GM23338 (cell line): Measurements from ENCODE around the gene HTR3E. TPM values are rescaled to one million over a fixed set of nuclear protein-coding genes. Genes with fewer than 3 reads are reported as not detected.

ENCODE experiments used
- ATAC-seq: fragments of 200-7000 bp; cut with Tn5 transposase; 3 replicates; pipeline ENCODE4 v1.9.1; 2020
- DNase-seq: peaks from one replicate; pipeline ENCODE4 v3.0.0-alpha.2; 2015; ENCODE audit warnings: low spot score
- H2AFZ ChIP-seq: fragments of 200-600 bp; sonication (generic); 2 replicates; pipeline ENCODE4 v1.8.0; 2016; ENCODE audit warnings: antibody characterized with exemption, mild to moderate bottlenecking, moderate library complexity
- H3F3A ChIP-seq: fragments of 200-600 bp; sonication (generic); replicated peaks from 2 replicates; pipeline ENCODE4 v1.8.0; 2017; ENCODE audit warnings: antibody characterized with exemption, mixed run types, low read depth
- H3K27ac ChIP-seq: fragments of 200-600 bp; sonication (generic); 2 replicates; pipeline ENCODE4 v1.6.1; 2016; ENCODE audit warnings: low read depth
- H3K27me3 ChIP-seq: fragments of 200-600 bp; sonication (generic); 2 replicates; pipeline ENCODE4 v1.8.0; 2016; ENCODE audit warnings: mild to moderate bottlenecking, mixed run types, moderate library complexity; ENCODE audit not compliant: insufficient read depth
- H3K36me3 ChIP-seq: fragments of 200-600 bp; sonication (generic); 2 replicates; pipeline ENCODE4 v1.8.0; 2016; ENCODE audit warnings: mild to moderate bottlenecking; ENCODE audit not compliant: insufficient read depth
- H3K4me1 ChIP-seq: fragments of 200-600 bp; sonication (generic); 2 replicates; pipeline ENCODE4 v1.8.0; 2016; ENCODE audit warnings: mild to moderate bottlenecking, moderate library complexity; ENCODE audit not compliant: insufficient read depth
- H3K4me2 ChIP-seq: fragments of 200-600 bp; sonication (generic); 2 replicates; pipeline ENCODE4 v1.7.1; 2017; ENCODE audit warnings: mixed run types
- H3K4me3 ChIP-seq: fragments of 200-600 bp; sonication (generic); 2 replicates; pipeline ENCODE4 v1.6.1; 2016; ENCODE audit warnings: mixed run types
- H3K79me2 ChIP-seq: fragments of 200-600 bp; sonication (generic); replicated peaks from 2 replicates; pipeline ENCODE4 v1.8.0; 2017; ENCODE audit warnings: mild to moderate bottlenecking; ENCODE audit not compliant: insufficient read depth
- H3K9me2 ChIP-seq: fragments of 200-600 bp; sonication (generic); 2 replicates; pipeline ENCODE4 v1.8.0; 2017; ENCODE audit not compliant: insufficient read depth
- H4K20me1 ChIP-seq: fragments of 200-600 bp; sonication (generic); replicated peaks from 2 replicates; pipeline ENCODE4 v1.8.0; 2017; ENCODE audit warnings: mild to moderate bottlenecking; ENCODE audit not compliant: insufficient read depth
- H3K27ac Mint-ChIP-seq: 2 replicates; pipeline ENCODE4 v1.8.0; 2020; ENCODE audit warnings: inconsistent platforms, mild to moderate bottlenecking, moderate library complexity, mixed read lengths
- H3K27me3 Mint-ChIP-seq: 3 replicates; pipeline ENCODE4 v1.8.0; 2022; ENCODE audit warnings: low read depth, mild to moderate bottlenecking, moderate library complexity, mixed read lengths, inconsistent platforms; ENCODE audit not compliant: insufficient read depth, poor library complexity
- H3K36me3 Mint-ChIP-seq: 3 replicates; pipeline ENCODE4 v1.8.0; 2021; ENCODE audit warnings: low read depth, mild to moderate bottlenecking, inconsistent platforms, moderate library complexity, mixed read lengths
- H3K4me1 Mint-ChIP-seq: 3 replicates; pipeline ENCODE4 v1.8.0; 2020; ENCODE audit warnings: mild to moderate bottlenecking, inconsistent platforms, mixed read lengths
- H3K4me3 Mint-ChIP-seq: 3 replicates; pipeline ENCODE4 v1.8.0; 2021; ENCODE audit warnings: moderate library complexity, mild to moderate bottlenecking, inconsistent platforms, mixed read lengths
- H3K9me3 Mint-ChIP-seq: 3 replicates; pipeline ENCODE4 v1.8.0; 2020; ENCODE audit warnings: moderate library complexity, mild to moderate bottlenecking, inconsistent platforms, mixed read lengths
- CREB1 ChIP-seq: fragments of 250-450 bp; sonication (Bioruptor Pico); IDR thresholded peaks from 2 replicates; pipeline ENCODE4 v1.5.0; 2020; ENCODE audit warnings: low read depth, mild to moderate bottlenecking, moderate library complexity
- CTCF ChIP-seq, 2 experiments: fragments of 200-600 bp in 1 of 2; sonication (generic) in 1 of 2; conservative IDR thresholded peaks; 2 replicates each; pipeline versions ENCODE4 v1.5.1 to v1.6.1; 2016 to 2017; ENCODE audit warnings: antibody characterized with exemption in 2 of 2, low read depth in 2 of 2, mild to moderate bottlenecking in 2 of 2, moderate library complexity in 1 of 2
- POLR2AphosphoS5 ChIP-seq: IDR thresholded peaks from 2 replicates; pipeline ENCODE4 v1.6.1; 2016; ENCODE audit warnings: antibody characterized with exemption, low read depth
- REST ChIP-seq: IDR thresholded peaks from one replicate; pipeline ENCODE4 v1.6.1; 2018; ENCODE audit warnings: antibody characterized with exemption; ENCODE audit not compliant: unreplicated experiment
- polyA plus RNA-seq: library from polyadenylated mRNA; unstranded; fragments of >200 nt; fragmentation: Nextera tagmentation; extraction: Ambion mirVana; gene quantifications from 2 replicates; pipeline ENCODE4 v1.2.1, GENCODE V29; 2016
- total RNA-seq: library from RNA; depleted of rRNA; stranded (reverse); fragments of >200 nt; shearing (Covaris generic); gene quantifications from 2 replicates; pipeline ENCODE4 v1.2.3, GENCODE V29; 2014

The HTR3E gene
- total and polyA plus RNA-seq, 2 experiments from 2014 or later = not detected

DNA sequence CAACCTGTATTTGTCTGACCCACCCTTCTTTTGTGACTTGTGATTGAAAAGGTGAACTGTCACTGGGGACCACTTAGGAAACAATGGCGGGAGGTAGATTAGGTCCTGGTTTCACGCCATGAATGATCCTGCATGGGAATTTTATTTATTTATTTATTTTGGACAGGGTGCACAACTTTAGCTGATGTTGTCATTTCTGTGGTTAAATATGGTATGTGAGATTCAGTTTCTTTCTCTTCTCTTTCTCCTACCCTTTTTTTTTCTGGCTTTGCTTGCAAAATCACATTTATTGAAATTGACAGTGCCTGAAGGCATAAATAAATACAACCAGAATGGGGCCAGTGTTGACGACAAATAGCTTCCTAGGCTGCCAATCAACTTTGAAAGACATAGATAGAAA is 18.0 kb upstream of the HTR3E start:
- no peaks in the 10 kb centered on the region for H4K20me1 ChIP-seq
- Mint-ChIP-seq H3K27ac (no peak overlapping the region), H3K4me3 (no peak overlapping the region), H3K9me3 (peaks cover 3% of the 10 kb centered on the region; the same call in 1 of the 3 replicates), H3K4me1 (peaks cover 9% of the 10 kb centered on the region), H3K36me3 (no peaks in the 10 kb centered on the region), H3K27me3 (peaks cover 7% of the 10 kb centered on the region)
- DNase-seq (no peak), ATAC-seq (no peak)
- H3K27ac ChIP-seq = no peak overlapping the region
- H3K79me2 ChIP-seq = no peaks in the 10 kb centered on the region
- no peaks in the 10 kb centered on the region for H3K27me3 ChIP-seq
- no peaks in the 10 kb centered on the region for H3K4me1 ChIP-seq
- peaks cover 7% of the 10 kb centered on the region; the same call in 1 of the 2 replicates for H3K9me2 ChIP-seq
- no peak overlapping the region for H3K4me3 ChIP-seq
- no peaks in the 10 kb centered on the region for H3F3A ChIP-seq
- H3K4me2 ChIP-seq = no peak overlapping the region
- TF ChIP-seq REST = no peak
- TF ChIP-seq CREB1 = no peak
- H3K36me3 ChIP-seq = no peaks in the 10 kb centered on the region
- no peak overlapping the region for H2AFZ ChIP-seq

DNA sequence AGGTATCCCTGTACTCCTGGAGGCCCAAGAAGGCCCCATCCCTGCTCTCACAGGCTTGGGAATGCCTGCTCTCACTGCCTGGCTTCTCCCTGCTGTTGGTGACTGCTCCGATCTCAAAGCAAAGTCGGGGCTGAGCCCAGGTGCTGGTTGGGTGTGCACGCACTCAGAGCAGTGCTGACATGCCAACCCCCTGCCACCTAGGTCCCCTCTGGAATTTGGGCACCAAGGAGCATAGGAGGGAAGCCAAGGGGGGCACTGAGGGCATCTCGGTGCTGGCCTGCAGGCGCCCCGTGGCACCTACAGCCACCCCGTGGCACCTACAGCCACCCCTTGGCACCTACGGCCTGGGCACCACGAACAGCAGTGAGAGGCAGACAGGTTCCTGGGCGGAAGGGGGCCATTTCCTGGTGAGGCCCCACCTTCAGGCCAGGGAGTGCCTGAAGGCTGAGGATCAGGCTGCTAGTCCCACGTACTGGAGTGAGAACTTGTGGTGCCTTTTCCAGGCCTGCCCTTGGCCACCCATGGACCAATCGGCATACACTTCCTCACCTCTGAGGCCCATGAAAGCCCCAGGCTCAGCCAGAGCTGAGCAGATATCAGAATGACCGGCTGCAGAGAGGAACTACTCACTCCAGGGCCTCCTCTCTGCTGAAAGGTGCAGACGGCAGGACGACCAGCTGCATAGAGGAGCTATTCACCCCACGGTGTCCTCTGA is 15.6 kb upstream of the HTR3E start:
- H3K27ac ChIP-seq = no peak overlapping the region
- no peak overlapping the region for H3K27ac Mint-ChIP-seq
- peaks cover 9% of the 10 kb centered on the region for H3K4me1 Mint-ChIP-seq
- no peaks in the 10 kb centered on the region for H3K4me1 ChIP-seq
- H3K27me3 ChIP-seq = no peaks in the 10 kb centered on the region
- no peak overlapping the region for H2AFZ ChIP-seq
- no peaks in the 10 kb centered on the region for H3K36me3 ChIP-seq
- H3F3A ChIP-seq = no peaks in the 10 kb centered on the region
- peaks cover 3% of the 10 kb centered on the region; the same call in 1 of the 3 replicates for H3K9me3 Mint-ChIP-seq
- ATAC-seq (no peak), DNase-seq (no peak)
- no peaks in the 10 kb centered on the region for H4K20me1 ChIP-seq
- H3K4me3 ChIP-seq = no peak overlapping the region
- H3K4me3 Mint-ChIP-seq = no peak overlapping the region
- TF ChIP-seq POLR2AphosphoS5 (no peak), CTCF (conservative IDR thresholded peaks at IDR 0.05; ENCODE audit: low read depth in 2 of 2) (no peak)
- H3K27me3 Mint-ChIP-seq = peaks cover 9% of the 10 kb centered on the region
- H3K79me2 ChIP-seq = no peaks in the 10 kb centered on the region
- H3K36me3 Mint-ChIP-seq = no peaks in the 10 kb centered on the region
- H3K9me2 ChIP-seq = peaks cover 7% of the 10 kb centered on the region; the same call in 1 of the 2 replicates
- H3K4me2 ChIP-seq = no peak overlapping the region
